KOPT-K1 (cell line): ENCODE measurements around the gene RCOR1.

ENCODE experiments used
- H3K27ac ChIP-seq: fragments of 200-600 bp; sonication (generic); 2 replicates; pipeline ENCODE4 v1.5.1; 2016; ENCODE audit warnings: antibody characterized with exemption, mild to moderate bottlenecking, low read depth, low read length; ENCODE audit not compliant: poor library complexity, severe bottlenecking
- H3K36me3 ChIP-seq: fragments of 200-600 bp; sonication (generic); 2 replicates; pipeline ENCODE4 v1.5.1; 2017; ENCODE audit warnings: antibody characterized with exemption, mild to moderate bottlenecking, low read length, moderate library complexity; ENCODE audit not compliant: insufficient read depth
- H3K9me3 ChIP-seq: fragments of 200-600 bp; sonication (generic); 2 replicates; pipeline ENCODE4 v1.5.1; 2017; ENCODE audit warnings: antibody characterized with exemption, low read length, mild to moderate bottlenecking; ENCODE audit not compliant: insufficient read depth, poor library complexity, severe bottlenecking

The RCOR1 gene

GRCh38 chr14:102776761-102777710 is 184.6 kb downstream of the RCOR1 start, which contains the start of gene TRAF3:
Gene TRAF3, plus strand, starts transcription at chr14:102777449. Its CDS starts 92,753 bp downstream, at chr14:102870202.
- Histone ChIP-seq H3K36me3 (peaks cover 3% of the 10 kb centered on the region; the same call in 1 of the 2 replicates), H3K27ac (peak within 1 kb of the TSS; percentile 81), H3K9me3 (no peaks in the 10 kb centered on the region)

- H3K9me3 ChIP-seq: no peaks in the 10 kb centered on the region
- peak overlapping the region; percentile 81 for H3K27ac ChIP-seq
- H3K36me3 ChIP-seq: peaks cover 3% of the 10 kb centered on the region; the same call in 1 of the 2 replicates
Measured at GRCh38 chr14:102777711-102778337, 185.4 kb downstream of the RCOR1 start.

DNA sequence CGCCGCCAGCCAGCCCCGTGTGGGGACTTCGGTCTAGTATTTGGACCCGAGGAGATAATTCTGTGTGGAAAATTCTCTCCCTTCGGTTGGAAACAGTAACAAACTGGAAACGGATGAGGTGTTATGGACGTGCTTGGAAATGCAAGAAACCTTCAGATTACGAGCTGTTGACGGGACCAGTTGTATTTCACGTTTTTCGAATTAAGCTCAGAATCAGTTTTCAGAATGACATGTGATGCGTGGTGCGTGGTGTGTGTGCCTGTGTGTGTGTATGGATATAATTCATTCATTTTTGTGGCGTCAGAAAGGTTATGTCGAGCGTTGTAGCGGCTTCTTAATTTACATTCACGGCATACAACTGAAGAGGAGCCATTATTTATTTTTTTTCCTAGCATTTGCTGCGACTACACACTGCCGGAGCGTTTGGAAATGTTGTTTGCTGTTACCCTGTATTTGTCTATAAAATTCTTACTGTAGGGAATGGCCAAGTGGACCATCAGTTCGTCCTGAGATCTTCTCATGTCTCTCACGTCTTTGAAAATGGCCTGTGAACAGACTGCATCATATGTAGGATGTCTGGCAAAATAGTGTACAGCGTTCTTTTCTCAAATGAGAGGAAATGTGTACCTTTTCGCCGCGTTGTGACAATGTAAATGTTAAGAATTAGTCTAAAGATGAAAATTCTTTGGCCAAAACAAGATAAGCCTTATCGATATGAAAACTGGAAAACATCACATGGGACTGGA is 186.1 kb downstream of the RCOR1 start:
- Histone ChIP-seq H3K36me3 (peaks cover 3% of the 10 kb centered on the region; the same call in 1 of the 2 replicates), H3K27ac (peak overlapping the region; percentile 81), H3K9me3 (no peaks in the 10 kb centered on the region)

GRCh38 chr14:102779084-102779462 is 186.6 kb downstream of the RCOR1 start:
- Histone ChIP-seq H3K27ac (peak overlapping the region; percentile 81), H3K36me3 (peaks cover 3% of the 10 kb centered on the region; the same call in 1 of the 2 replicates), H3K9me3 (no peaks in the 10 kb centered on the region)

DNA sequence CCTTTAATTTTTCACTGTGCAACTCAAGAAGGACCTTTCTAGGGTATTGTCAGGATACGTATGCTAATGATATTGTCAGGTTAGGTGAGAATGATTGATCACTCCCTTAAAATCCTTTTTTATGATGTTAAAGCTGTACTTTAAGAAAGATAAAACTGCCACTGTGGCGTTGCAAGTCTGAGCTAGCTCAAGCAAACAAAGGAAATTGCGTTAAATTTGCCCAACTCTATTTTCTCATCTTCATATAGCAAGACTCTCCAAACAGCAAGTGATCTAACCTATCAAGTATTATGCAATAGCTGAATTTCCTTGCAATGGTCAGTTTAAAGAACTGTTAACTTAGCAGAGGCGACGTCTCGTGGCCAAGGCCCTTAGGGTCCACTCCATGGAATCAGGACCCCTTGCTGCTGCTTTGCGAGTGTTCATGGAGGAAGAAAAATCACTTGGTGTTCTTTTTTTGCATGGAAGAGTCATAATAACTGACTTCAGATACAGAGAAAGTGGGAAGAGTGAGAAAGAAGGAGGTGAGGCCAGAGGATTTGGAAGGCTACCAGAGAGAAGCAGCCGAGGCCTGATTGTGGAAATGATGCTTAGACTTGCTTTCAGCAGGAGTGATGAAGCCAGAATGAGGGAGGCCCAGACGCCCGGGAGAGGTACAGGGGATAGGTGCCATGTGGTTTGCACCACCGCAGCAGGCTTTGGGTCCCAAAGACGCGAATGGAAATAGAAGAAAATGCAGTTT is 187.3 kb downstream of the RCOR1 start:
- no peak overlapping the region for H3K27ac ChIP-seq
- peaks cover 3% of the 10 kb centered on the region; the same call in 1 of the 2 replicates for H3K36me3 ChIP-seq
- no peaks in the 10 kb centered on the region for H3K9me3 ChIP-seq
